Measurements from ENCODE around the gene GTPBP2.

Gene GTPBP2

DNA sequence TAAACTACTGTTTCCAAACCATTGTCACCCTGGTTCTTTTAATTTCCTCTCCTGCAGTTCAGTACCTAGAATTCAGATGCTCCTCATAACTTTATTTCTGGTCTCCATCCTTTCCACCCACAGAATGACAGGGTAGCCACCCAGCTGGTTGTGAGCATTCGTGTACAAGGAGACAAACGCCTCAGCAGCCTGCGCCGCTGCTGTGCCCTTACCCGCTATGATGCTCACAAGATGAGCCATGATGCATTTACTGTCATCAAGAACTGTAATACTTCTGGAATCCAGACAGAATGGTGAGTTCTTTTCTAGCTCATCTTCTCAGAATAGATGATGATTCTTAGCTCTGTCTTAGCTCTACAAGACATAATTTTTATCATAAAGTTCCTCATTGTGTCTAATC is 18.6 kb downstream of the GTPBP2 start:
- ChIA-PET POLR2A (interaction anchor here (1.3 to 1.8 kb wide), 2 partner anchors 17 to 19 kb away, joined by 6 to 7 read pairs; partner anchors contain the start of gene GTPBP2), CTCF (interaction anchor here (1.1 kb wide), 1 partner anchor 14 kb away, joined by 3 read pairs; no protein-coding TSS in a partner anchor)
- no peak for DNase-seq (ENCODE audit: extremely low spot score)
- TF ChIP-seq NFRKB (IDR thresholded peaks at IDR 0.05) = no peak
- no peak for TF ChIP-seq BHLHE40 (IDR thresholded peaks at IDR 0.05; ENCODE audit: borderline replicate concordance)
- TF ChIP-seq TARDBP (IDR thresholded peaks at IDR 0.05) = no peak
- no peak for TF ChIP-seq FOXM1 (IDR thresholded peaks at IDR 0.05; ENCODE audit: borderline replicate concordance)
- no peak for TF ChIP-seq ZNF384 (IDR thresholded peaks at IDR 0.05)
- TF ChIP-seq SP1 (IDR thresholded peaks at IDR 0.05) = no peak
- no peak for TF ChIP-seq SUZ12 (IDR thresholded peaks at IDR 0.05)
- TF ChIP-seq ARNT (IDR thresholded peaks at IDR 0.05) = no peak

DNA sequence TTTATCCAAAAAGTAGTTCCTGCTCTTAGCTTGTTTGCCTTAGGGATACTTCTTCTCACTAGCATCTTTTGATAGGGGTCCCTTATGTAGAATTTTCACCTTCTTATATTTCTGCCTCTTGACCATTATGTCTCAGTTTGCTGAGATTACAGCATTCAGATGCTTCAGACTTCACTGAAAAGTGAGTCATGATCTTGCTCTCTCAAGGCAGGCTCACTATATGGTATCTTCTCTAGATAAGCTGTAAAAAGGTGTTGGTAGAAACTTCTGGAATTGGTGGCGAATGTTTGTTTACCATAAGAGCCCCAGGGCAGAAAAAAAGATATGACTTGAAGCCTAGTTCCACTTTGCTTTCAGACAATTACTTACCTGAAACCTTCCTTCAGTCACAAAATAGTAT is 19.7 kb downstream of the GTPBP2 start:
- POLR2A ChIA-PET = interaction anchor here (2.1 kb wide), 1 partner anchor 20 kb away, joined by 9 read pairs; the partner anchor contains the start of gene GTPBP2
- CTCF ChIA-PET = interaction anchor here (1.2 to 1.4 kb wide), 2 partner anchors 20 to 469 kb away, joined by 4 read pairs; partner anchors contain the start of gene GTPBP2
- DNase-seq (ENCODE audit: extremely low spot score) = no peak
- no peak for TF ChIP-seq FOXA1 (IDR thresholded peaks at IDR 0.05)
- no peak for TF ChIP-seq HDGF (IDR thresholded peaks at IDR 0.05; ENCODE audit: borderline replicate concordance)
- no peak for TF ChIP-seq ZNF384 (IDR thresholded peaks at IDR 0.05)
- no peak for TF ChIP-seq TARDBP (IDR thresholded peaks at IDR 0.05)
- no peak for TF ChIP-seq L3MBTL2 (conservative IDR thresholded peaks at IDR 0.05)
- no peak for TF ChIP-seq ARNT (IDR thresholded peaks at IDR 0.05)
- no peak for TF ChIP-seq SUZ12 (IDR thresholded peaks at IDR 0.05)
- TF ChIP-seq ELF4 (IDR thresholded peaks at IDR 0.05) = no peak
- no peak for TF ChIP-seq LEF1 (IDR thresholded peaks at IDR 0.05; ENCODE audit: borderline replicate concordance)
- no peak for TF ChIP-seq BHLHE40 (IDR thresholded peaks at IDR 0.05; ENCODE audit: borderline replicate concordance)
- TF ChIP-seq FOXM1 (IDR thresholded peaks at IDR 0.05; ENCODE audit: borderline replicate concordance) = no peak
- TF ChIP-seq SP1 (IDR thresholded peaks at IDR 0.05) = no peak
- TF ChIP-seq, protein P1, sequence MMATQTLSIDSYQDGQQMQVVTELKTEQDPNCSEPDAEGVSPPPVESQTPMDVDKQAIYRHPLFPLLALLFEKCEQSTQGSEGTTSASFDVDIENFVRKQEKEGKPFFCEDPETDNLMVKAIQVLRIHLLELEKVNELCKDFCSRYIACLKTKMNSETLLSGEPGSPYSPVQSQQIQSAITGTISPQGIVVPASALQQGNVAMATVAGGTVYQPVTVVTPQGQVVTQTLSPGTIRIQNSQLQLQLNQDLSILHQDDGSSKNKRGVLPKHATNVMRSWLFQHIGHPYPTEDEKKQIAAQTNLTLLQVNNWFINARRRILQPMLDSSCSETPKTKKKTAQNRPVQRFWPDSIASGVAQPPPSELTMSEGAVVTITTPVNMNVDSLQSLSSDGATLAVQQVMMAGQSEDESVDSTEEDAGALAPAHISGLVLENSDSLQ (IDR thresholded peaks at IDR 0.05) = no peak
- no peak for TF ChIP-seq FOXK2 (IDR thresholded peaks at IDR 0.05)
- no peak for TF ChIP-seq CTBP1 (IDR thresholded peaks at IDR 0.05; ENCODE audit: borderline replicate concordance)
- TF ChIP-seq NFRKB (IDR thresholded peaks at IDR 0.05) = no peak

DNA sequence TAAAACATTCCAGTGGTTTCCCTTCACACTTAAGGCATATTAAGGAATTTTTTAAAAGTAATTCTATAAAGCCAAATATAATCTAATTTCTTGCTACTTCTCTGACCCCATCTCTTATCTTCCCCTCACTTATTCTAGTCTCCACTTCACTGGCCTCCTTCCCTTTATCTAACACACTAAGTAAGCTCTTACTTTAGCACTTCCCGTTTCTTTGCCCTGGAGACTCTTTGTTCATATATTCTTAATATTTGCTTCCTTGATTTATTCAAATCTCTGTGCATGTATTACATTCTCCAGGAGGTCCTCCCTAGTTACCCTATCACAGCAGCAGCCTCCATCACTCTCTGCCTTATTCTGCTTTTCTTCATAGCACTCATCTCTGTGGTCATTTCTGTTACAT is 20.3 kb downstream of the GTPBP2 start:
- ChIA-PET CTCF (interaction anchor here (0.7 to 1.4 kb wide), 9 partner anchors 11 to 470 kb away, joined by 3 to 4 read pairs (median 3); partner anchors contain the start of gene GTPBP2), POLR2A (interaction anchor here (0.8 to 2.1 kb wide), 3 partner anchors 14 to 21 kb away, joined by 3 to 9 read pairs (median 5); partner anchors contain the start of gene GTPBP2)
- TF ChIP-seq FOXA1 (IDR thresholded peaks at IDR 0.05) (no peak), L3MBTL2 (conservative IDR thresholded peaks at IDR 0.05) (no peak), ZNF384 (IDR thresholded peaks at IDR 0.05) (no peak)
- DNase-seq (ENCODE audit: extremely low spot score) = no peak

DNA sequence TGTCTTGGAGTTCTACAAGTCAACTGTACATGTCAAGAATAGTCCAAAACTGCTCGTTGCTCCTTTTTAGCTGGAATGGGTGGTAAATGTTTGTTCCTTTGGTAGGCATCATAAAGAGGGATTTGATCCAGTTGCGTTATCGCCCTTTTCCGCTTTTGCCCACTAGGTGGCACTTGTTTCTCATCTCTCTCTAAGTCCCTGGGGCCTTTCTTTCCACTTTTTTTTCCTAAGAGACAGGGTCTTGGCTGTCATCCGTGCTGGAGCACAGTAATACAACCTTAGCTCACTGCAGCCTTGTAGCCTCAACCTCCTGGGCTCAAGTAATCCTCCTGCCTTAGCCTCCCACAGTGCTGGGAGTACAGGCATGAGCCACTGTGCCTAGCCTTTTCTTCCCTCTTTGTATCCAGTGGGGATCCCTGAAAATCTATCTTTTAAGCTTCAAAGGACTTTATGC is 20.7 kb downstream of the GTPBP2 start:
- DNase-seq (ENCODE audit: extremely low spot score) = peak; percentile 71
- TF ChIP-seq ARNT (IDR thresholded peaks at IDR 0.05) (no peak), ZNF384 (IDR thresholded peaks at IDR 0.05) (peak; percentile 83)
- POLR2A ChIA-PET = interaction anchor here (0.8 to 2.1 kb wide), 3 partner anchors 14 to 21 kb away, joined by 3 to 9 read pairs (median 5); partner anchors contain the start of gene GTPBP2
- CTCF ChIA-PET = interaction anchor here (0.6 to 1.4 kb wide), 11 partner anchors 9 to 471 kb away, joined by 3 to 4 read pairs (median 3); partner anchors contain the start of gene GTPBP2

DNA sequence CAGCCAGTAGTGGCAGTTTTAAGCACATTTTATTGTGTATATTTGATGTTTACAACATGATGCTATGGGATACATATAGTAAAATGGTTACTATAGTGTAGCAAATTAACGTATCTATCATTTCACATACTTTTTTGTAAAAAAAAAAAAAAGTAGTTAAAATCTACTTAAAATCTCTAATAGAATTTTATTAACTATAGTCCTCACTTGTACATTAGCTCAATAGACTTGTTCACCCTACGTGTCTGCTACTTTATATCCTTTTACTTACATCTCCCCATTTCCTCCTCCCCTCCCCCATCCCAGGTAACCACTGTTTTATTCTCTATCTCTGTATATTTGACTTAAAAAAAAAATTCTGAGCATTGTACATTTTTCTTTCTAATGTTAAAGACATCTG is 23.0 kb downstream of the GTPBP2 start:
- POLR2A ChIA-PET = interaction anchor here (0.6 to 1.5 kb wide), 2 partner anchors 17 to 29 kb away, joined by 3 read pairs; no protein-coding TSS in a partner anchor
- DNase-seq (ENCODE audit: extremely low spot score) = no peak
- TF ChIP-seq ZNF384 (IDR thresholded peaks at IDR 0.05) (no peak), SP1 (IDR thresholded peaks at IDR 0.05) (no peak), FOXM1 (IDR thresholded peaks at IDR 0.05; ENCODE audit: borderline replicate concordance) (no peak), ARNT (IDR thresholded peaks at IDR 0.05) (no peak), FOXA1 (IDR thresholded peaks at IDR 0.05) (no peak), NFRKB (IDR thresholded peaks at IDR 0.05) (no peak), BHLHE40 (IDR thresholded peaks at IDR 0.05; ENCODE audit: borderline replicate concordance) (no peak), L3MBTL2 (conservative IDR thresholded peaks at IDR 0.05) (no peak), CTBP1 (IDR thresholded peaks at IDR 0.05; ENCODE audit: borderline replicate concordance) (no peak), FOXK2 (IDR thresholded peaks at IDR 0.05) (no peak), SUZ12 (IDR thresholded peaks at IDR 0.05) (no peak), HDGF (IDR thresholded peaks at IDR 0.05; ENCODE audit: borderline replicate concordance) (no peak), LEF1 (IDR thresholded peaks at IDR 0.05; ENCODE audit: borderline replicate concordance) (no peak), ELF4 (IDR thresholded peaks at IDR 0.05) (no peak), TARDBP (IDR thresholded peaks at IDR 0.05) (no peak)
- TF ChIP-seq, protein P1 (IDR thresholded peaks at IDR 0.05) = no peak
- CTCF ChIA-PET = interaction anchor here (0.7 kb wide), 1 partner anchor 342 kb away, joined by 5 read pairs; no protein-coding TSS in a partner anchor

DNA sequence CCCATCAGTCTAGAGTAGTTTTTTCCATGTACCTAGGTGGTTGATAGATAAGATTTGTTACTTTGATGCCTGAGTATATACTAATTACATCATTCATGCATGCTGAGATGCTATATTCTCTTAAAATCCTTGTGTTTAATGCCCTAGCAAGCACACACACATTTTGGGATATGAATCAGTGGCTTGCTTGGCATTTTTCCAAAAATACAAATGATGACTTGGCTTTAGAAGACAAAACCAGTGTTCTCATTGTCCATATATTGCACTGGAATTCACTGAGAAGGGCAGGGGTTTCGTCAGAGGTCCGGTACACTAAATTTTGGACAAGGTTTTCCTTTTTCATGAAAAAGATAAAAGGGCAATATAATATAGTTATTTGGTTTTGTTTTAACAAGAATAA is 24.9 kb downstream of the GTPBP2 start:
- CTCF ChIA-PET = no interaction called here
- no peak for TF ChIP-seq FOXK2 (IDR thresholded peaks at IDR 0.05)
- no peak for TF ChIP-seq HDGF (IDR thresholded peaks at IDR 0.05; ENCODE audit: borderline replicate concordance)
- no peak for TF ChIP-seq BHLHE40 (IDR thresholded peaks at IDR 0.05; ENCODE audit: borderline replicate concordance)
- no peak for TF ChIP-seq LEF1 (IDR thresholded peaks at IDR 0.05; ENCODE audit: borderline replicate concordance)
- no peak for TF ChIP-seq ZNF384 (IDR thresholded peaks at IDR 0.05)
- TF ChIP-seq ARNT (IDR thresholded peaks at IDR 0.05) = no peak
- no peak for TF ChIP-seq SUZ12 (IDR thresholded peaks at IDR 0.05)
- TF ChIP-seq ELF4 (IDR thresholded peaks at IDR 0.05) = no peak
- TF ChIP-seq, protein P1 (IDR thresholded peaks at IDR 0.05) = no peak
- TF ChIP-seq NFRKB (IDR thresholded peaks at IDR 0.05) = no peak
- no peak for TF ChIP-seq CTBP1 (IDR thresholded peaks at IDR 0.05; ENCODE audit: borderline replicate concordance)
- no peak for TF ChIP-seq L3MBTL2 (conservative IDR thresholded peaks at IDR 0.05)
- TF ChIP-seq SP1 (IDR thresholded peaks at IDR 0.05) = no peak
- no peak for TF ChIP-seq TARDBP (IDR thresholded peaks at IDR 0.05)
- no peak for TF ChIP-seq FOXM1 (IDR thresholded peaks at IDR 0.05; ENCODE audit: borderline replicate concordance)
- DNase-seq (ENCODE audit: extremely low spot score) = no peak
- POLR2A ChIA-PET = no interaction called here

All from HEK293T (cell line).